MG63 (cell line): ENCODE data around the gene LRIG2. TPM values are rescaled to one million over a fixed set of nuclear protein-coding genes. Genes with fewer than 3 reads are reported as not detected.
"Not testable (repeated sequence)": the region's sequence is repeated elsewhere in the genome, so short reads cannot be mapped to it uniquely, and the experiment has no call there.

Experiments
- DNase-seq: peaks from one replicate; pipeline ENCODE4 v3.0.0-alpha.2; 2020
- H3K27me3 ChIP-seq: fragments of 250-450 bp; sonication (Bioruptor Pico); 2 replicates; pipeline ENCODE4 v1.5.1; 2020; ENCODE audit warnings: mild to moderate bottlenecking, moderate library complexity
- H3K36me3 ChIP-seq: fragments of 250-450 bp; sonication (Bioruptor Pico); 2 replicates; pipeline ENCODE4 v1.5.1; 2020; ENCODE audit warnings: mild to moderate bottlenecking, moderate library complexity
- H3K4me3 ChIP-seq: fragments of 250-450 bp; sonication (Bioruptor Pico); 2 replicates; pipeline ENCODE4 v1.5.1; 2020; ENCODE audit warnings: mild to moderate bottlenecking, moderate library complexity
- H3K9me3 ChIP-seq: fragments of 250-450 bp; sonication (Bioruptor Pico); 2 replicates; pipeline ENCODE4 v1.5.1; 2020; ENCODE audit warnings: mild to moderate bottlenecking, moderate library complexity
- total RNA-seq: library from RNA; depleted of rRNA; stranded (reverse); fragments of >200 nt; shearing (Covaris generic); gene quantifications from 2 replicates; pipeline ENCODE4 v1.2.3, GENCODE V29; 2014; ENCODE audit warnings: low replicate concordance

The LRIG2 gene
- total RNA-seq, 1 experiment from 2014 or later = 4.0 TPM

DNA sequence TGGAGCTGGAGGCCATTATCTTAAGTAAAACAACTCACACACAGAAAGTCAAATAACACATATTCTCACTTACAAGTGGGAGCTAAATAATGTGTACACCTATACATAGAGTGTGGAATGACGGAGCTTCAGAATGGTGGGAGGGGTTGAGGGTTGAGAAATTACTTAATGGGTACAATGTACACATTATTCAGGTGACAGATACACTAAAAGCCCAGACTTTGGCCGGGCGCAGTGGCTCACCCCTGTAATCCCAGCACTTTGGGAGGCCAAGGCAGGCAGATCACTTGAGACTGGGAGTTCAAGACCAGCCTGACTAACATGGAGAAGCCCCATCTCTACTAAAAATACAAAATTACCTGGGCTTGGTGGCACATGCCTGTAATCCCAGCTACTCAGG is 24.9 kb upstream of the LRIG2 start:
- H3K36me3 ChIP-seq = no peaks in the 10 kb centered on the region
- H3K4me3 ChIP-seq = no peak overlapping the region
- no peaks in the 10 kb centered on the region for H3K27me3 ChIP-seq
- DNase-seq = no peak
- H3K9me3 ChIP-seq = no peaks in the 10 kb centered on the region

DNA sequence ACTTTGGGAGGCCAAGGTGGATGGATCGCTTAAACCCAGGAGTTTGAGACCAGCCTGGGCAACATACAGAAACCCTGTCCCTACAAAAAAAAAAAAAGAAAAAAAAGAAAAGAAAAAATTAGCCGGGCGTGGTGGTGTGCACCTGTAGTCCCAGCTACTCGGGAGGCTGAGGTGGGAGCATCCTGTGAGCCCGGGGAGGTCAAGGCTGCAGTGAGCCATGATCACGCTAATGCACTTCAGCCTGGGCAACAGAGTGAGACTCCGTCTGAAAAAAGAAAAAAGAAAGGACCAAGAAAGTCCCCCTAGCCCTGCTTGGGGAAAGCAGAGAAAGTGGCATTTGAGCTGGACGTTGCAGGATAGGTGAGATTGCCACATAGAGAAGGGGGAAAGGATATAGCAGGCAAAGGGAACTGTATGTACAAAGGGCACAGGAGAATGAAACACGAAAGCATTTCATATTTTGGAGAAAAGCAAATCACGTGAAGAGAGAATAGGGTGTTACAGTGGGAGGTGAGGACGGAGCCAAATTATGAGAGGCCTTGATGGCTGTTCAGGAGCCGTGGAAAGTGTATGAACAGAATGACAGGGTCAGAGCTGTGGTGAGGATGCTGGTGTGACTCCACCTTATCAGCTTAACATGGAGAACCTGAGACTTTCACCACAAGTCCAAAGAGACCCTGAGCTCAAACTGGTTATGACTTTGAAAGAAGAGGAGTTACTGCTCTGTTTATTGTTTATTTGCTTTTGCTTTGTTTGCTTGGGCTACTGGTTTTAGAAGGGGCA is 19.5 kb upstream of the LRIG2 start:
- Histone ChIP-seq H3K9me3 (no peaks in the 10 kb centered on the region), H3K4me3 (no peak overlapping the region), H3K36me3 (no peaks in the 10 kb centered on the region), H3K27me3 (no peaks in the 10 kb centered on the region)
- no peak for DNase-seq

DNA sequence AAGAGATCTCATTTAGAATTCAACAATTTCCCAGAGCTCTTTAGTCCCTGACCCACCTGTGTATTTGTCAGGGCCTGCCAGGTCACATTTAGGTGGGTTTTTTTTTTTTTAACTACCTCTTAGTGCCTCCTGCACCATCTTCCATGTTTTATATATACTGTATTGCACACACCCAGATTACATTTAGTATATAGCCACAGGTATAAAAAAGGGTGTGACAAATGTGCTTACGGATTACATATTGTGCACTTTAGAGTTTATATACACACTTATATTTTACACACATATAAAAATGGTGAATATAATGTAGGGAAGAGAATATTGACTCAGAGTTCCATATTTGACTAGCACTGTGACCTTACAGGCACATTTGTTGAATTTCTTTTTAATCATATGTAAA is 17.4 kb upstream of the LRIG2 start:
- no peak for DNase-seq
- H3K4me3 ChIP-seq = no peak overlapping the region
- H3K36me3 ChIP-seq = no peaks in the 10 kb centered on the region
- no peaks in the 10 kb centered on the region for H3K27me3 ChIP-seq
- no peaks in the 10 kb centered on the region for H3K9me3 ChIP-seq

DNA sequence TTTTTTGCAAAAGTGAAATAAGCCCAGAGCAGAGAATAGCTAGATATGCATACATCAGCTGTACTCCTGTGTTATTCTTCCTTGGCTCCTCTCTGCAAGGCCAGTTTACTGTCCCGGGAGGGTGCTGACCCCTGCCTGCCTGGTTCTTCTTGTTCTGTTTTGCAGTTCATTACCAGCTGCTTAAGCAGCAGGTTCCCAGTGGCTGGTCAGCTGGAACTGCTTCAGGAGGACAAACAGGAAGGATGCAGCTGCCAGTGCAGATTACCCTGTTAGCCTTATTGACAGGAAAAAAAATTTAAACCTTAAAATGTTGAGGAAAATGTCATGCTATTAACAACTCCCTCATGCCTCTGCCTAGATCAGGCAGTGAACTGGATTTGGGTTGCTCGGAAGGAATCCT is 16.0 kb upstream of the LRIG2 start:
- no peaks in the 10 kb centered on the region for H3K27me3 ChIP-seq
- no peak overlapping the region for H3K4me3 ChIP-seq
- DNase-seq = no peak
- no peaks in the 10 kb centered on the region for H3K36me3 ChIP-seq
- H3K9me3 ChIP-seq = no peaks in the 10 kb centered on the region

DNA sequence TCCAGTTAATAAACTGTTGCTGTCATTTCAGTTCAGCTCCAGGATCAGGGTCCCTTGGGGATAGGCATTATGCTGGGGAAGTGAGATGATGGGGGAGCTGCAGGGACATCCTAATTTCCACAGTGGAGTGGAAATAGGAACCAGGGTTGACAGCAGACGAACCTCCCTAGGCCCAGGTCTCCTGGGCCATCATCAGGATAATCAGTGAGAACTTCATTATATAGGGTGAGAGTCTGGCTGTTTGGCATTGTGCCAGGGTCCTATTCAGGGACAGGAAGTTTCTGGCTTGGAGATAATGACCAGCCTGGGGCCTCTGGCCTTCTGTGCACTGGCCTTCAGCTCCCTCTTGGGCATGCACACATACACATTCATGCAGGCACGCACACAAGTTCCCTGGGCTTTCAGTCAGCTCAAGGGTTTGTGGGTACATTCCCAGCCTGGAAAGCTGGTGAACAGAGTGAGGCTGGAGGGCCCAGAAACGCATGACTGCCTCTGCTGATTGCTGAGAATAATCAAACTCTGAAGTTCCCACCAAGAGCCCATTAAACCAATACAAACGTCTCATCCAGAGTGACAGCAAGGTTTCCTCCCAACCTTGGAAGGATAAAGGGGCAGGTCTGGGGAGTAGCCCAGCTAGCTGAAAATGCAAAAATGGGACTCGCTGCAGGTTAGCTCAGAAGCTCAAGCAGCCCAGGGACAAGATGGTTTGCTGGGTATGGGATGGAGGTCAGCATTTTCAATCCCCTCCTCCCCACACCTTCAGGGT is 13.9 kb upstream of the LRIG2 start:
- no peak for DNase-seq
- Histone ChIP-seq H3K9me3 (no peaks in the 10 kb centered on the region), H3K27me3 (no peaks in the 10 kb centered on the region), H3K4me3 (no peak overlapping the region), H3K36me3 (no peaks in the 10 kb centered on the region)

DNA sequence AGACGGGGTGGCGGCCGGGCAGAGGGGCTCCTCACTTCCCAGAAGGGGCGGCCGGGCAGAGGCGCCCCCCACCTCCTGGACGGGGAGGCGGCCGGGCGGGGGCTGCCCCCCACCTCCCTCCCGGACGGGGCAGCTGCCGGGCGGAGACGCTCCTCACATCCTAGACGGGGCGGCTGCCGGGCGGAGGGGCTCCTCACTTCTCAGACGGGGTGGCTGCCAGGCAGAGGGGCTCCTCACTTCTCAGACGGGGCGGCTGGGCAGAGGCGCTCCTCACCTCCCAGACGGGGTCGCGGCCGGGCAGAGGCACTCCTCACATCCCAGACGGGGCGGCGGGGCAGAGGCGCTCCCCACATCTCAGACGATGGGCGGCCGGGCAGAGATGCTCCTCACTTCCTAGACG is 9.5 kb upstream of the LRIG2 start:
- not testable (repeated sequence) for H3K36me3 ChIP-seq, H3K4me3 ChIP-seq, H3K9me3 ChIP-seq, H3K27me3 ChIP-seq, DNase-seq

DNA sequence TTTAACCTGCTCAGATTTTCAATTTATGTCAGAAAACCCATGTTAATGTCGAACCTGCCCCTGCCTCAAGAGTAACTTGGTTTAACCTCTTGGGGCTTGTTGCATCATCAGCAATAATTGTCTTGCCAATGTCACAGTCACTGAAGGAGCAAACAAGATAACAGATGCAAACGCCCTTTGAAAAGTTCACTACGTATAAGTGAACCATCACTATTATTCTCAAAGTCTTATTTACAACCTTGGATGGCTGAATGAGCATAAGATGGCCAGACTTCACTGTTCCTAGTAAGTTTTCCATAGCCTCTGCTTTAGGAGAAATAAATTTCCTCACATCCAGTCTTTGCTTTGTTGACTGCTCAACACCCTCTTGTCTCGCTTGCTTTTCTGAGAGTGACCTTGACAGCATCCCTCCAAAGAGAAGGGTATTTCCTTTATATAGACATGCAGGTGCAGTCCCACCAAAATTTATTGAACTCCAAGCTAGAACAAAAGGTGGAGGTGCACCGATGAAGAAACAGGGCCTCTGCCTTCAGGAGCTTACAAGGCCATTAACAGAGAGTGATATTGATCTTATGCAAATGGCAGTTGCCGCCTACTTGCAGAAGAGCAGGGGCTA is 749 bp upstream of the LRIG2 start:
- H3K36me3 ChIP-seq = peaks cover 7% of the 10 kb centered on the region
- H3K27me3 ChIP-seq = no peaks in the 10 kb centered on the region
- no peak for DNase-seq
- H3K9me3 ChIP-seq = no peaks in the 10 kb centered on the region
- peak overlapping the region; percentile 84 for H3K4me3 ChIP-seq

DNA sequence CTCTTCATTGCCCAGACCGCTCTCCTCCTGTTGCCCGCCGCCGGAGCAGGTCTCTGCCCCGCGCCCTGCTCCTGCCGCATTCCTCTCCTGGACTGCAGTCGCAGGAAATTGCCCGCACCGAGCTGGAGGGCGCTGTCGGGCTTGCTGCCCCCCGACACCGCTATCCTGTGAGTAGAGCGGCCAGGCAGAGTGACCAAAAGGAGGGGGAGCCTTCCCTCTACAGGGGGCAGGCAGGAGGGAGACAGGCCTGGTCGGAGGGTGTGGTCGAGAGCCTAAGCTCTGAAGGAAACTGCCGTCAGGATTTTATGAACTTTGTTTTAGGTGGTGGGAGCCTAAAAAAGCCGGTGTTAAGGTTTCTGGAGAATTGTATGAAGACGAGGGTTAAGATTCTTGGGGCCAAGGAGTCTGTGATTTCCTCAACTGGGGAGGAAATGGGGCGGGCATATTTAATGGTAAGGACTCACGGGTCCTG is 517 bp downstream of the LRIG2 start:
- no peaks in the 10 kb centered on the region for H3K9me3 ChIP-seq
- H3K36me3 ChIP-seq = peaks cover 19% of the 10 kb centered on the region
- DNase-seq = peak; percentile 76
- no peaks in the 10 kb centered on the region for H3K27me3 ChIP-seq
- H3K4me3 ChIP-seq = peak overlapping the region; percentile 84

DNA sequence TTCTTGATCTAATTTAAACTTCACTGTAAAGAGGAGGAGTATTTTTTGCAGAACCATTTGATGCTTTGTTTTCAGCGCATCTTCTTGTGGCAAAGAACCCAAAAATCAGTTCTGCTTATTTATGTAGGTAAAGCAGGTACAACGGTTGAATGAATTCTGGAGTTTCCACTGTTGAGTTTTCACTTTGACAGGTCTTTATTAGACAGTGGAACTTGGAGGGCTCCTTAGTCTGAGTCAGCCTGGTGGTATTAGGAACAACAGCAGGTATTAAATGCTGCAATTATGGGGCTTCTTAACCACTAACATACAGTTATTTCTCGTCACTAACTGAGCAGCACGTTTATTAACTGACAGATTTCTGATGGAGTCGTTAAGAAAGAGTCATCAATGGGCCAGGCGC is 1.2 kb downstream of the LRIG2 start:
- peaks cover 24% of the 10 kb centered on the region for H3K36me3 ChIP-seq
- peak overlapping the region; percentile 84 for H3K4me3 ChIP-seq
- DNase-seq = no peak
- no peaks in the 10 kb centered on the region for H3K27me3 ChIP-seq
- H3K9me3 ChIP-seq = no peaks in the 10 kb centered on the region

DNA sequence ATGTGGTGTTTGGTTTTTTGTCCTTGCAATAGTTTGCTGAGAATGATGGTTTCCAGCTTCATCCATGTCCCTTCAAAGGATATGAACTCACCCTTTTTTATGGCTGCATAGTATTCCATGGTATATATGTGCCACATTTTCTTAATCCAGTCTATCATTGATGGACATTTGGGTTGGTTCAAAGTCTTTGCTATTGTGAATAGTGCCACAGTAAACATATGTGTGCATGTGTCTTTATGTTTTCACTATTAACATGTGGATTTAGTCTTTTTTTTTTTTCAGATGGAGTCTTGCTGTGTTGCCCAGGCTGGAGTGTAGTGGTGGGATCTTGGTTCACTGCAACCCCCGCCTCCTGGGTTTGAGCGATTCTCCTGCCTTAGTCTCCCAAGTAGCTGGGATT is 5.0 kb downstream of the LRIG2 start:
- not testable (repeated sequence) for H3K9me3 ChIP-seq, H3K4me3 ChIP-seq, H3K27me3 ChIP-seq, DNase-seq
- H3K36me3 ChIP-seq = peaks cover 44% of the 10 kb centered on the region

DNA sequence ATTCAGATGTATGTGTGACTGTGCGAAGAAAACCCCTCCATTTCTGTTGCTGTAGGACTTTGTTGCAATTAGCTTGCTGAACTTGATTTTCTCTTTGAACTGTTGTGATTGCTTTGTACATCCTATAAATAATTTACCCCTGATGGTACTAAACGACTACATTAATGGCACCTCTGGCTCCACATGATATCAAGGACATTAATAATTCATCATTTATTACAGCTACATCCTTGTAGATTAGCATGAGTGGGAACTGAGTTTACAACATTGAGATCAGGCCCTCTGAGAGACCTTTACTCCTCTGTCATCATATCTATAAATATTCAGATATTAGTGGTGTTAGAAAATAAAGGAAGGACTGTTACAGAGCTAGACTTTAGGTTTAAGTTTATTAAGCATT is 13.5 kb downstream of the LRIG2 start:
- Histone ChIP-seq H3K9me3 (no peaks in the 10 kb centered on the region), H3K27me3 (no peaks in the 10 kb centered on the region), H3K4me3 (no peak overlapping the region), H3K36me3 (peaks cover 13% of the 10 kb centered on the region)
- no peak for DNase-seq

DNA sequence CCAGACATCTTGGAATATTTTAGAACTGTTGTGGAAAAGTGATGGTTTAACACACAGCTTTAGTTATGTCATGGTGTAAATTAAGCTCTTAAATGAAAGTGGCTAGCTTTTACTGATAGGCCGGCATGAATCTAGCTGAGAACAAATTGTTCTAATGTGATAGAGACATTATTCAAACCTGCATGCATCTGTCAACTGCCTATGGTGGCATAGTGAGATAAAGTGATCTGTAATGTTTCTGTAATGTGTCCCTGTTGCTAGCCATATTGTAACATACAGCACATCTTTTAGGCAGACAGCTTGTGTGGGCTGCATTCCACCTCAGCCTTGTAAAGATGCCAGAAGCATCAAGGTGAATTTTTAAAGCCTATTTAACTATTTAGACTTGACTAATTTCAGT is 16.0 kb downstream of the LRIG2 start:
- Histone ChIP-seq H3K27me3 (no peaks in the 10 kb centered on the region), H3K36me3 (peaks cover 18% of the 10 kb centered on the region), H3K9me3 (no peaks in the 10 kb centered on the region), H3K4me3 (no peak overlapping the region)
- DNase-seq = no peak

DNA sequence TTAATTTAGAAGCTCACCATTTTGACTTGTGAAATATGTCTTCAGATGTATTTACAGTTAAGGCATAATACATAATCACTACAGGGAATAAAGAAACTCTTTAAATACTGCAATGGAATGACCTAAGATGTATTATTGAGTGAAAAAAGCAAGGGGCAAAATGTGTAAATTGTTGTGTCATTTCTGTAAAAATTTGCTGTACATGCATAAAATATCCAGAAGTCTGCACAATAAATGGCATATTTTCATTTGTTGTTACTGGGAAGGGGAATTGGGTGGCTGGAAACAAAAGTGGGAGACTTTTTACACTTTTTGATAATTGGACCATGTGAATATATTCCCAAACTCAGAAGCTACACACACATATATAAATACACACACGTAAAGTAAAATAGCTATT is 17.1 kb downstream of the LRIG2 start:
- H3K36me3 ChIP-seq = peaks cover 26% of the 10 kb centered on the region
- H3K27me3 ChIP-seq = no peaks in the 10 kb centered on the region

DNA sequence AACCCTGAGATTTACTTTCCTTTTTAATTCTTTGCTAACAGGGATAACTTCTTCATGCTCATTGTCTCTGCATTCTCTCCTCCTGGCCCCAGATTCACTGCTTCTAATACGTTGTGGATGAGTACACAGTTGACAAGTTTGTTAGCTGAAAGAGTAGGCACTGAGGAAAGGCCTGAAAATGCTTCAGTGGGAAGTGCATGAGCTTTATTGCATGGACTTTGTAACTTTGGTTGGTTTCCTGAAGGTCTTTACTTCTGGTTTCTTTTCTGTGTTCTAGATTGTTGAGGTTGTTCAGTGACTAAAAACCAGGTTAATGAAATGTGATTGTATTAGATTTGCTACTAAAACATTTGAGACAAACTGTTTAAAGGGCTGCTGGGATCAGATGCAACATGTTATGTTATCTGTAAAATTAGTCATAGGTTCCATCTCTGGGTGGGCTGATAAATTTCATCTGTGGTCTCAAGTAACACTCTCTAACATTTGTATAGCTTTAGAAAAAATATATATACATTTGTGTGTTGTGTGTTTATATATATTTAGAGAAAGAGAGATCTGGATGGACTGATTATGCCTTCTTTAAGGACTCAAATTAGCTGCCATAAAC is 19.1 kb downstream of the LRIG2 start:
- Histone ChIP-seq H3K4me3 (no peak overlapping the region), H3K27me3 (no peaks in the 10 kb centered on the region), H3K36me3 (peaks cover 42% of the 10 kb centered on the region), H3K9me3 (no peaks in the 10 kb centered on the region)
- DNase-seq = no peak

More for the DNA sequence above, 17.1 kb downstream of the LRIG2 start:
- no peak overlapping the region for H3K4me3 ChIP-seq
- no peaks in the 10 kb centered on the region for H3K9me3 ChIP-seq
- DNase-seq = no peak

DNA sequence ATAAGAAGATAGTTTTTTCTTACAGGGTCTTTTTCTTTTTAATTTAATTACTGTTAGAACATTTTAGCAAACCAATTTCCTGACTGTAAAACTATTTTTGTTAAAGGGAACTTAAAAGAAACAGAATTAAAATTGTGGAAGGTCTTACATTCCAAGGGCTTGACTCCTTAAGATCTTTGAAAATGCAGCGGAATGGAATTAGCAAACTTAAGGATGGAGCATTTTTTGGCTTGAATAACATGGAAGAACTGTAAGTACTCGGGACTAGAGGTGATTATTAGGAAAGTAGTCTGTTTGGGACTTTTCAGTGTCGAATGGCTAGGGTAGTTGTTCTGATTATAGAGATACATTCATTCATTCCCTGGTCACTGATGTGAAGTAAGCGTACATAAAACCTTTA is 21.5 kb downstream of the LRIG2 start:
- Histone ChIP-seq H3K36me3 (peaks cover 55% of the 10 kb centered on the region), H3K27me3 (no peaks in the 10 kb centered on the region), H3K4me3 (no peak overlapping the region), H3K9me3 (no peaks in the 10 kb centered on the region)
- no peak for DNase-seq

DNA sequence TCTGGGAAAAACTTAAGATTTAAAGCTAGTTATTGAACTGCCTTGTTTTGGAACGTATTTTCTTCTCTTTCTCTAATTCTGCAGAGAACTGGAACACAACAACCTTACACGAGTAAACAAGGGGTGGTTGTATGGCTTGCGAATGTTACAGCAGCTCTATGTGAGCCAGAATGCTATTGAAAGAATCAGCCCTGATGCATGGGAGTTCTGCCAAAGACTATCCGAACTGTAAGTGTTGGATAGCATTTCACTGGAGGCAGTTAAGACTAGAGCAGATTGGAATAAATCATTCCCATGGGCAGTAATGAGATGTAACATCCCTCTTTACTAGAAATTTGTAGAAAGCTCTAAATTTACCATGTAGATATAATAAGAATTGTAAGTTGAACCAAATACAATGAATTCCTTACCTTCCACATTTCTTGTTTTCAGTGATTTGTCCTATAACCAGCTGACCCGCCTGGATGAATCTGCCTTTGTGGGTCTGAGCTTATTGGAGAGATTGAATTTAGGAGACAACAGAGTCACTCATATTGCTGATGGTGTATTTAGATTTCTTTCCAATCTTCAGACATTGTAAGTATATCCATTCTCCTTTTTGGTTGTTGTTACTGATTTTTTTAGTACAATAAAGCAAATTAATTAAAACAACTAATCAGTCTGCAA is 22.9 kb downstream of the LRIG2 start:
- H3K9me3 ChIP-seq = no peaks in the 10 kb centered on the region
- H3K27me3 ChIP-seq = no peaks in the 10 kb centered on the region
- peaks cover 68% of the 10 kb centered on the region for H3K36me3 ChIP-seq
- H3K4me3 ChIP-seq = no peak overlapping the region
- DNase-seq = no peak

DNA sequence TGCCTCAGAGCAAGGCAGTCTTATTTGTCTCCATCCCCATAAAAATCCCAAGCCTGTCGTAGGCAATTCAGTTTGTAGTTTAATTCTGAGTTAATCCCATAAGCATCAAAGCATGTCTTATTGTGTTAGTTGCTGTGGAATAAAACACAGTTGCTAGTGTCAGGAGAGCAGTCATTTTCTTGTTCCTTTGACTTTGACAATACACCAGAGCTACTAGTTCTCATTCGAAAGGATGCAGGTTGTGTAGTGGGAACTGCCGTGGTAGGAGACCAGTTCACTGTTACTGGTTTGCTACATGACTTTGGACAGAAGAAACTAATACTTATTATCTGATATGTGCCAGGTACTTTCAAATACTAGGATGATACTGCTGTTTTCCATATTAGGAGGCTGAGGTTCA is 23.5 kb downstream of the LRIG2 start:
- no peaks in the 10 kb centered on the region for H3K9me3 ChIP-seq
- H3K4me3 ChIP-seq = no peak overlapping the region
- peaks cover 73% of the 10 kb centered on the region for H3K36me3 ChIP-seq
- no peak for DNase-seq
- H3K27me3 ChIP-seq = no peaks in the 10 kb centered on the region
